Occipital lobe (tissue), 2 donors: ENCODE measurements around the gene SAV1. TPM values are rescaled to one million over a fixed set of nuclear protein-coding genes. Genes with fewer than 3 reads are reported as not detected.
"Not testable (repeated sequence)": the region's sequence is repeated elsewhere in the genome, so short reads cannot be mapped to it uniquely, and the experiment has no call there.

Experiments used
- DNase-seq: peaks from one replicate; lab custom pipeline; 2025; lab: John Stamatoyannopoulos, UW
- total RNA-seq: library from RNA; depleted of rRNA; stranded (reverse); fragments of >200 nt; gene quantifications from one replicate; pipeline ENCODE4 v1.2.3, GENCODE V29; 2014

The SAV1 gene
- total RNA-seq: 39.5 TPM

DNA sequence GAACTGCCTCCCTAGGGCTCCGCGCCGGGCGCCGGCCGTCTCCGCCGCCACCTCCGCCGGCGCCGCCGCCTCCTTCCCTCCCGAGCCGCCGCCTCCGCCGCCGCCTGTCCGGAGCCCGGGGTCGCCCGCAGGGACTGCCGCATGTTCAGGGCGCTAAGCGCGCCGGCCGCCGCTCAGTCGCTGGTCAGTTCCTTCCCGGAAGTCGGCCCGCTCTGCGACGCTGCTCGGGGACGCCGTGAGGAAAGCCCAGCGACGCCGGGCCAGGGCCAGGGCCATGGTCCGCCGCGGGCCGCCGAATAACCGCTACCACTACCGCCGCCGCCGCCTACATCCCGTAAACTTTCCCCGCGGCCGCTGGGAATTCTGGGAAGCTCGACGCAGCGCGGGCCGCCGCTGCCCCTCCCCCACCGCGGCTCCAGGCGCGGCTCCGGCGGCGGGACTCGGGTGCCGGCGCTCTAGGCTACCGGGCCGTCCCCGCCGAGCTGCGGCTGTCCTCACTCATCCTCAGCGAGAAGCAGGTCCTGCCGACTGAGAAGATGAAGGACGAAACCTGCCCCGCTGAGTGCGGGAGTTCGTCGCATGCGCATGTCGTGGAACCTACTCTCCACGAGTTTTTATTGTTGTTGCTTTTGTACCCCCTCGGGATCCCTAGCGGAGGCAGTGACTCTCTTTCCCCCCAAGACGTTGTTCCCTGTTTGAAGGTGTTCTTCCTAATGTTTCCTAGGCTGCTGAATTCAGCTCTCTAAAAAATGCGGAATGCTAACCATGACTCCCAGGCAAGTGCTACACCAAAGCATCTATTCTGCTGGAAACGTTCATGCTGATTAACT, at the start of gene SAV1:
SAV1 (minus strand) TSS at position 311 of the 830 bp plus-strand sequence. CDS start 339 bp downstream, outside the sequence.
- DNase-seq: peak; percentile 66

DNA sequence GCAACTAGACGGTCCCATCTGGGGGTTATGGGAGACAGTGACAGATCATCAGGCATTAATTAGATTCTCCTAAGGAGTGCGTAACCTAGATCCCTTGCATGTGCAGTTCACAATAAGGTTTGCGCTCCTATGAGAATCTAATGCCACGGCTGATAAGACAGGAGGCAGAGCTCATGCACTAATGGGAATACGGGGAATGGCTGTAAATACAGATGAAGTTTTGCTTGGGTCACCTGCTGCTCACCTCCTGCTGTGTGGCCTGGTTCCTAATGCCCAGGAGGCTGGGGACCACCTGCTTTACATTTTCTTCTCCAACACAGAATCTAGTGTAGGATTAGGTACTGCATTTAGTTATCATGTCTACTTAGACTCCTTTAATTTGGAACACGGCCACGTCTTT, 49.7 kb upstream of the SAV1 start:
- no peak for DNase-seq

DNA sequence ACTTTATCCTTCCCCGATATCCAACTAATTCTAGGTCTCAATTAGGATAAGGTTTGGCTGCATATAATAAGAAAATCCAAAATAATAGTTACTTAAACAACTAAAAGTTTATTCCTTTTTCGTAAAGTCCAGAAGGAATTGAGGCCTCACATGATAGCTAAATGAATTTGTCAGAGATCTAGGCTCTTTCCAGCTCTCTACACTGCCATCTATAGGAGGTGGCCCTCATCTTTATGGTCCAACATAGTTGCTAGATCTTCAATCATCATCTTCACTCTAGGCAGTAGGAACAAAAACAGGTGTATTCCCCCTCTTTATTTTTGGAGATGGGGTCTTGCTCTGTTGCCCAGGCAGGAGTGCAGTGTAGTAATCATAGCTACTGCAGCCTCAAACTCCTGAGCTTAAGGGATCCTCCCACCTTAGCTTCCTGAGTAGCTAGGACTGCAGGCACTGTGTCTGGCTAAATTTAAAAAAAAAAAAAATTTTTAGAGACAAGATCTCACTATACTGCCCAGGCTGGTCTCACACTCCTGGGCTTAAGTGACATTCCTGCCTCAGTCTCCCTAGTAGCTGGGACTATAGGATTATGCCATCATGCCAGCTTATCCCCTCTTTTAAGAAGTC, 46.5 kb upstream of the SAV1 start:
- DNase-seq: no peak

DNA sequence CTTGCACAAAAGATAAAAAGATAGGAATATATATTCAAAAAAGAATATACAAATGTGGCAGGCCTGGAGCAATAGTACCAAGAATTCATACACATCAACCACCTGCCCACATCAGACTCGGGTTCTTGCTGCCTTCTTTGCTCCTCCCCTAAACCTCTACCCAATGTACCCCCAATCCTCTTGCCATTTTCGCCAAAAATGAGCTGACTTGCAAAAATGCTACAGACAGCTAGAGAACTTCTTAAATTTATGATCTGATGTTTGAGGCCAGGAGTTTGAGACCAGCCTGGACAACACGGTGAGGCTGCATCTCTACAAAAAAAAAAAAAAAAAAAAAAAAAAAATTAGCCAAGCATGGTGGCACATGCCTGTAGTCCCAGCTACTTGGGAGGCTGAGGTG, 42.9 kb upstream of the SAV1 start:
- DNase-seq: no peak

DNA sequence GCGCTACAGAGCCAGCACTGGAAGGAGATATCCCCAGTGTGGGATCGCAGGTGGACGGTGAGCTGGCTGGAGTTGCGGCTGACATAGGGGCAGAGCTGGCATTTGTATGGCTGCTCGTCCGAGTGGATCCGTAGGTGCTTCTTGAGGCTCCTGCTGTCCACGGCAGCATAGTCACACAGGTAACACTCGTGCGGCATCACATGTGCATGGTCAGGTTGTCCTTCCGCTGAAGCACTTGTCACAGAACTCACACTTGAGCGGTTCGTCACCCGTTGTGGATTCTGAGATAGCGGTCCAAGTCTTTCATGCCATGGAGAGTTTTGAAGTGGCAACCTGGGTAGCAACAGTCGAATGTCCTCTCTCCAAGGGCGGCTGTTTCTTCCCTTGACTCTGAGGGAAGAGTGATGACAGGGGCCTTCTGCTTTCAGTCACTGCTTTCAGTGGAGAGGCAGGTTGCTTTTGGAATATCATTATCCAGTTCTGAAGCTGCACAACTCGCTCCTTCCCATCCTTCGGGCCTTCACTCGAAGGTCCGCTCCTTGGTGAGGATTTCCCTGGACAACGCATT, 37.0 kb upstream of the SAV1 start:
- DNase-seq: no peak

DNA sequence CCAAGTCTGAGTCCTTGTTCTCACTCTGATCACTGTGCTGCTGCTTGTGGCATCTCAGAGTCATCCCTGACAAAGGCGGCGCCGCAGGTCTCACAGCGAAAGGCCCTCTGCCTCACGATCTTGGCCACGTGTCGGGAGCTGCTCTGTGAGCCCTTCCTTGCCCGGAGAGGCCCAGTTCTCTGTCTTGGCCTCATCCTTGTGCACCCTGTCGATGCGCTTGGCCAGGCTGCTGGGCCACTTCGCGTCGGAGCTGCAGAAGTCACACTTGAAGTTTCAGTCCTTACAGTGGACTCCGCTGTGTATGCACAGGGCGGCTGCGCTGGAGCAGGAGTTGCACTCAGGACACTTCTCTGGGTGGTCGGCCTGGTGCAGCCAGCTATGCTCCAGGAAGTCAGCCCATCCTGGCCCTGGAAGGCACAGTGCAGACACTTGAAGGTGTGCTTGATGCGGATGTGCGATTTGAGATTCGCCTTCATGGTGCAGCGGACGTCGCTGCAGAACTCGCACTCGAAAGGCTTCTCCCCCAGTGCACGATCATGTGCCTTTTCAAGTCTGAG, 36.4 kb upstream of the SAV1 start:
- DNase-seq: no peak

DNA sequence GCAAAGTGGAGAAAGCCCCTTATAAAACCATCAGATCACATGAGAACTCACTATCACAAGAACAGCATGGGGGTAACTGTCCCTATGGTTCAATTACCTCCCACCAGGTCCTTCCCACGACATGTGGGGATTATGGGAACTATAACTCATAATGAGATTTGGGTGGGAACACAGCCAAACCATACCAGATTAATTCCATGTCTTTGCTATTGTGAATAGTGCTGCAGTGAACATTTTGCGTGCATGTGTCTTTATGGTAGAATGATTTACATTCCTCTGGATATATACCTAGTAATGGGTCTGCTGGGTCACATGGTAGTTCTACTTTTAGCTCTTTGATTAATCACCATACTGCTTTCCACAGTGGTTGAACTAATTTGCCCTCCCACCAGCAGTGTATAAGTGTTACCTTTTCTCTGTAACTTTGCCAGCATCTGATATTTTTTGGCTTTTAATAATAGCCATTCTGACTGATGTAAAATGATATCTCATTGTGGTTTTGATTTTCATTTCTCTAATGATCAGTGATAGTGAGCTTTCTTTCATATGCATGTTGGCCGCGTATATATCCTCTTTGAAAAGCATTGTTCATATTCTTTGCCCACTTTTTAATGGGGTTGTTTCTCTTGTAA, 29.7 kb upstream of the SAV1 start:
- DNase-seq: no peak

DNA sequence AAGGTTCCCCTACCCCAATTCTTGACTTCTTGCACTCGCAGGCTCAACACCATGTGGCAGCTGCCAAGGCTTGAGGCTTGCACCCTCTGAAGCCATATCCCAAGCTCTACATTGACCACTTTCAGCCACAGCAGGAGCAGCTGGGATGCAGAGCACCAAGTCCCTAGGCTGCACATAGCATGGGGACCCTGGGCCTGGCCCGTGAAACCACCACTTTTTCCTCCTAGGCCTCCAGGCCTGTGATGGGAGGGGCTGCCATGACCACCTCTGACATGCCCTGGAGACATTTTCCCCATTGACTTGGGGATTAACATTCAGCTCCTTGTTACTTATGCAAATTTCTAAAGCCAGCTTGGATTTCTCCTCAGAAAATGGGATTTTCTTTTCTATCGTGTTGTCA, 26.2 kb upstream of the SAV1 start:
- DNase-seq: not testable (repeated sequence)

DNA sequence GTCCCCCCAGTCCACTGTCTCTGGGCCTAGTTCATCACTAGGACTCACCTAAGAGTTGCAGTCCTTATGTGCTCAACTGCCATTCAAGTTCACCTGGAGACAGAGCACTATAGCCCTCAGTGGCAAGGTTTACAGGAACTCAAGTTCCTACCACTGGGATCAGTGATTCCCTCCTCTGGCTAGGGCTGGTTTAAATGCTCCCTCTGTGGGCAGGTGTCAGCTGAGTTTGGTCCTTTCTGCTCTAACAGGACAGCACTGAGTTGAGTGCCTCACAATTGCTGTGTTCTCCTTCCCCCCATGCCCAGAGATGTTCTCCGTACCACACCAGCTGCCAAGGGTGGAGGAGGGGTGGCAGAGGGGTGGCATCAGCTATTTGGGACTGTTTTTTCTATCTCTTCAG, 20.8 kb upstream of the SAV1 start:
- DNase-seq: no peak

DNA sequence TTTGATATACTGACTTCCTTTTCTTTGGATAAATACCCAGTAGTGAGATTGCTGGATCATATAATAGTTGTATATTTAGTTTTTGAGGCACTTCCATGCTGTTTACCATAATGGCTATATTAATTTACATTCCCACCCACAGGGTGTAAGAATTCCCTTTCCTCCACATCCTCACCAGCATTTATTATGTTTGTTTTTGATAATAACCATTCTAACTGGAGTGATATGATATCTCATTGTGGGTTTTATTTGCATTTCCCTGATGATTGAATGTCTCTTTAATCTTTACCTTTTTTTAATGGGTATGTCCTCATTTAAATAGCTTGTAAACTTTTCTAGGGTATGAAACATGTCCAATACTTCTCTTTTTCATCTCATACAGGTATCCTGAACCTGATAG, 11.6 kb upstream of the SAV1 start:
- DNase-seq: no peak

DNA sequence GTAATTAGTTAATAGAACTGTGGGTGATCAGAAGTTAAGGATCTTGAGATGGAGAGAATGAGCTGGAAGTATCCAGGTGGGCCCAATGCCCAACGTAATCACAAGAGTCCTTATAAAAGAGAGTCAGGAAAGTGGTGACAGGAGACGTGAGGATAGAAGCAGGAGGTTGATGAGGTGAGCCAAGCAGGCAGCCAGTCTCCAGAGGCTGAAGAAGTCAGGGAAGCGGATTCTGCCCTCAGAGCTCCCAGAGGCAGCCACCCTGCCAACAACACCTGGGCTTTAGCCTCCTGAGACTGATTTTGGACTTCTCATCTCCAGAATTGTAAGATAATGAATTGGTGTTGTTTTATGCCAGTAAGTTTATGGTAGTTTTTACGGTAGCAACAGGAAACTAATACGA, 10.1 kb upstream of the SAV1 start:
- no peak for DNase-seq

DNA sequence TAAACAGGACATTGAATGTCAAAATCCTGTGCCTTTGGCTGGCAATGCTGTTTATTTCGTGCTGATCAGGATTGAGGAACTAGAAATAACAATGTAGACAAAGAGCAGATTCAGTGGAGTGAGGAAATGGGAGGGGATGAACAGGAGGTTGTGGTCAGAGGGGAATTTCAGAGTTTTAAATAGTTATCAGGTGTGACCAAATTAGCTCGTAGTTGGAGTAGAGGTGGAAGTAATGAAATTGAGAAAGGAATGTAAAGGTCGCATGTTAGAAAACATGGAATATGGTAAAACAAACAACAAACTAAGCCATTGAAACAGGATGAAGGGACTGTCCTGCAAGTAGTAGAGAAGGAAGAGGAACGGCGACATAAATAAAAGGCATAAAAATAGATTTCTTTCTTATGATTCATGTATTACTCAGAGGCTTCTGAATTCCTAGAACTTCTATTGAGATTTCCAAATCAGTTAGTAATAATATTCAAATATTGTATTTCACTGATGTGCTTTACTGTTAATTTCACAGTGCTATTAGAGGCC, 9.5 kb upstream of the SAV1 start:
- DNase-seq: no peak

DNA sequence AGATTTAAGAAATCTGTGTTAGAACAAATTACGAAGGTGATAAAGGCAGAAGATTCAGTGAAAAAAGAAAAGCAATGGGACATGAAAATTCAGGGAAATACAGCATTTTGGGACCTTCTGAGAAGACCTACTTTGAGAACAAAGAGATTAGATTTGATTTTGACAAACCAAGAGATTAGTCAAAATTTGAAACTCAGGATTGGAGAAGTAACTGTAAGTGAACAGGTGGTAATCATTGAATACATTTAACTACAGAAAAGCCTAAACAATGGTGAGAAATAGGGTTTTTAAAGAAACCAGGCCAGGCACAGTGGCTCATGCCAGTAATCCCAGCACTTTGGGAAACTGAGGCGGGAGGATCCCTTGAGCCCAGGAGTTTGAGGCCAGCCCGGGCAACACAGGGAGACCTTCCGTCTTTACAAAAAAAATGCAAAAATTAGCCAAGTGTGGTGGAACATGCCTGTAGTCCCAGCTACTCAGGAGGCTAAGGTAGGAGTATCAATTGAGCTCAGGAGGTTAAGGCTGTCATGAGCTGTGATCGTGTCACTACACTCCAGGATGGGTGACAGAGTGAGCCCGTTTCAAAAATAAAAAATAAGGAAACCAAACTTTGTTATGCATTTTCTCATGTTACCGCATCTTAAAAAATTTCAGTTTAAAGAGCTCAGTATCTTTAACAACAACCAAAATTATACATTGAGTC, 8.9 kb upstream of the SAV1 start:
- DNase-seq: no peak

DNA sequence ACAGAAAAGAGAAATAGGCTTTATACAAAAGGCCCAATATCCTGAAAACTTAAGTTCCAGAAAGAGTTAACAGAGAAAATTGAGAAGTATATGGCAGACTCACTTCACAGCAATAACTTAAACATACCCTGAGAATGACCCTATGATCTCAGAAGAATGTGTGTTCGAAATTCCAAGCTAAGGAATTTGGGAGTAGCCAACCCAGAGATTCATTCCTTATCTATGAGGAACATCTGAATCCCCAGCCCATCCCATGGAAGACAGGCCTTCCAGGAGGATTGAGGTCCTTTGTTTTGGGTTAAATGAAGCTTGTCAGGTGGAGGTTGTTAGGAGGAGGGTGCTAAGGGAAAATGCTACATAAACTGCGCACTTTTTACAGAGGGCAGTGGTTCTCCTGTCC, 7.5 kb upstream of the SAV1 start:
- no peak for DNase-seq

DNA sequence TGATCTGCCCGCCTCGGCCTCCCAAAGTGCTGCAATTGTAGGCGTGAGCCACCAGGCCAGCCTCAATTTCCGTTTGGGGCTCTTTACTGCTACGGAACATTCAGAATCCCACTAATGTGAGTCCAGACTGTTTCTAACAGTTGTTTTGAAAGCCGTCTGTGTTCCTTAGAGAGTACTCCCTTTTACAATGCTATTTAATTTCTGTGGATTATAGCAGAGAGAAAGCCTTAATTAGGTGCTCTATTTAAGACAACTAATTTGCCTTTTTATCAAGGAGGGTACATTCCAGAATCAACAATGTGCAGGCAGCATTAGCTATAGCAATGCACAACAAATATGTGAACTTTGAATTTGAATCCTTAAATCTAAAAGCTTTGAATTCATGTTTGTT, 2.8 kb upstream of the SAV1 start:
- no peak for DNase-seq

DNA sequence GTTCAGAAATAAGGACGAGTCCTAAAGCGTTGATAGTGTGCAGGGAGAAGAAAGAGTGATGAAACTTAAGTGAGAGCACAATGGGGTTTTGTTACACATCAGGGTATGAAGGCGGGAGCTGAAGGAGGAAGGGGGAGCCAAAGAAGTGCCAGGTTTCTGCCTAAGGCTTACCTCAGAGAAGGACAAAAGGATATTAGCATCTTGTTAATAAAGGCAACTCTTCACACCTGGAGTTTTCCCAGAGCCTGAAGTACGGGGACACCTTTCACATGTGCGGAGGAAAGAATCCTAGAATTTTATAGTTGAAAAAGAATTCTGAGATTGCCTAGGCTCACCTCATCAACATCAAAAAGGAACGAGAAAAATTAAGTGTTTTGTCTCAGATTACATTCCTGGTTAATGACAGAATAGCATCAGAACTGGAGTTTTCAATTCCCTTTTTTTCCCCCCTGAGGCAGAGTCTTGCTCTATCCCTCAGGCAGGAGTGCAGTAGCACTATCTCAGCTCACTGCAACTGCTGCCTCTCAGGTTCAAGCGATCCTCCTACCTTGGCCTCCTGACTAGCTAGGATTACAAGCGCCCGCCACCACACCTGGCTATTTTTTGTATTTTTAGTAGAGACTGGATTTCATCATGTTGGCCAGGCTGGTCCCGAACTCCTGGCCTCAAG, 2.2 kb upstream of the SAV1 start:
- DNase-seq: no peak

DNA sequence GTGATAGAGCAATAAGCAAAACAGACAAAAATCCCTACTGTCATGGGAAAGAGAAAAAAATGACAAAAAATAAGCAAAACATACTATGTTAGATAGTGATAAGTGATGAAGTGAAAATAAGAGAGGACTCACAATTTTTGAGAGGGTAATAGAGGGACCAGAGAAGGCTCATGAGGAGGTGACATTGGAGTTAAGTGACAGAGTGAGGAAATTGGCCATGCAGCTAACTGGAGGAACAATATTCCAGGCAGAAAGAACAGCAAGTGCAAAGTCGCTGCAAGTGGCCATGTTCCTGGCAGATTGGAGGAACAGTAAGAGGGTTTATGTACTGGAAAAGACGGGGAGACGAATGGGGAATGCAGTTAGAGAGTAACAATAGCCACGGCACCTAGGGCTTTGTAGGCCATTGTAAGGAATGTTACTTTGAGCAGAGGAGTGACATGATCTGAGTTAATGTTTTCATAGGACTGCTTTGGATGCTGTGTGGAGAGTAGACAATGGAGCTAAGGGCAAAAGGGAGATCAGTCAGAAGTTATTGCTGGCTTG, 1.4 kb upstream of the SAV1 start:
- no peak for DNase-seq

DNA sequence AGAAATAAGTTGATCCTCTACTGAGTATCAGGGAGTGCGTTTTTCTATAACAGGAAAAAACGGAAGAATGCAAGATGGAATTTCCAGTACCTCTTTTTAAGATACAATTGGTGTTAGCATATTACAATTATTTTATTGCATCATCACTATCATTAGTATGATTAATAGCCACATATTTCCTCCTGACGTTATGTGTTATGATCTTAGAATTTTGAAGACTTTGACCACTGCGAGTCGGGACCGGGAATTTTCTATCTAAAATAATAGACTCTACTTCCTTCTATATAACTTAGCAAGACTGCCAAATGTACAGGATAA, 679 bp upstream of the SAV1 start:
- DNase-seq: no peak

DNA sequence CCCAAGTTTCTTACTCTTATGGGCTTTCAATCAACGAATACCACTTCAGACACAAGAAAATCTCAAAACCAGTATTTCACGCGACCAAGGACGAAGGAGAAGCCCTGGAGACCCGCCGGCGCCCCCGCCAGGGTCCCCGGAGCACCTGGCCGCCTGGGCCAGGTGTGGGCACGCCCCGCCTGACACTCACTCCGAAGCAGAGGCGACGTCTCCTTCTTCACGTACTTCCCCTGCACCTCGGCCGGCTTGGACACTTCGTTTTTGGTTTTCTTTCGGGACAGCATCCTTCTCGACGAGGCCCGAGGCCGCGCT, 466 bp downstream of the SAV1 start:
- DNase-seq: no peak

DNA sequence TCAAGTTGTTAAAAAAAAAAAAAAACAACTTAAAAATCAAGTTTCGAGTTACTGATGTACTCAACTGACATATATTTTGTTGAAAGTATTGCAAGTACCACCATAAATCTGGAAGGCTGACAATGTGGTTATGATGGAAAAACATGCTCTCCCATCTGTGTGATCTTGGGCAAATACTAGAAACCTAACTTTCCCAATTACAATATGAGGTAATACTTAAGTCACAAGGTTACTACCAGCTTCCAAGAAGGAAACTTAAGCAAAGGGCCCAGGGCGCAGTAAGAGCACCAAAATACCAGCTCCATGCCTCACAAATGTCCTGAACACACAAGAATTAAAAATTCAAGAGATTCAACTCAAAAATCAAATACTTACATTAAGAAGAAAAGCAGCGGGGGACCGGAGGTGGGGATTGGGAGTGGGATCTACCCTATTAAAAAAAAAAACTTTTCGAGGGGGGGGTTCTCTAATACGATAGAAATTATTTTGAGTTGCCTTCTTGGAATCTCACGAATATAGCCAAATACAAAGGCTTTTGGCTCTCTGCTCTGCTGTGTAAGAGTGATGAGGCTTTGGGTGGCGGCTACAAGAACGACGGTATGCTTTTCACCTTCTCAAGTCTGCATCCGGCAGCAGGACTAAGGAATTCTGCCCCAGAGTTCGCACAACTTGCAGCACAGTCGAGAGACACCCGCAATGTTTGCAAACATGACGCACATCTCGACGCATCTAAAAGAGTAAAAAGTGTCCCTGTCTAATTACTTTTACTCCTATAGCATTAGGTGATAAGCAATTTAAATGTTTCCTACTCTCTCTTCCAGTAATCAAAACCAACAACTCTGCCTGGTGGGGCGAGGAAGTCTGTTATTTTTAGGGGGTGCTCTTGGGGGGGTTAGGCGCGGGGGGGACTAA, 1.1 kb downstream of the SAV1 start:
- DNase-seq: no peak
